GM04503 (cell line): ENCODE measurements around the gene IKZF3.
"Not testable (repeated sequence)": the region's sequence is repeated elsewhere in the genome, so short reads cannot be mapped to it uniquely, and the experiment has no call there.

ENCODE experiments used
- DNase-seq: peaks from one replicate; pipeline ENCODE4 v3.0.0-alpha.2; 2012; ENCODE audit warnings: low read depth

Gene IKZF3

GRCh38 chr17:39716073-39716818, 147.9 kb downstream of the IKZF3 start:
- no peak for DNase-seq

- DNase-seq = no peak
These were observed 148.6 kb downstream of the IKZF3 start for GRCh38 chr17:39715375-39716072.

GRCh38 chr17:39714234-39714633, 149.9 kb downstream of the IKZF3 start:
- DNase-seq = no peak

- no peak for DNase-seq
These were observed 152.3 kb downstream of the IKZF3 start for GRCh38 chr17:39711851-39712250.

- DNase-seq = not testable (repeated sequence)
These were observed 153.0 kb downstream of the IKZF3 start for GRCh38 chr17:39711071-39711470.

GRCh38 chr17:39709998-39710964, 153.8 kb downstream of the IKZF3 start:
- DNase-seq = no peak

GRCh38 chr17:39709319-39709997, 154.7 kb downstream of the IKZF3 start:
- no peak for DNase-seq
